Body of pancreas (tissue), 4 donors: ENCODE data around the gene BCL2L12. TPM values are rescaled to one million over a fixed set of nuclear protein-coding genes. Genes with fewer than 3 reads are reported as not detected.

Experiments
- ATAC-seq: fragments of 150-250 bp; one replicate; pipeline ENCODE4 v1.9.1; 2016
- DNase-seq, 4 donors: peaks; one replicate each; pipeline ENCODE4 v3.0.0-alpha.2; 2019
- H3K27ac ChIP-seq, 4 donors: fragments of 200-600 bp; sonication (generic); 1 replicate in 3 of 4; 2 replicates in 1 of 4; pipeline versions ENCODE4 v1.5.1 to v1.6.1; 2016 to 2019; ENCODE audit warnings: mild to moderate bottlenecking in 1 of 4, mixed read lengths in 1 of 4, moderate library complexity in 1 of 4
- H3K27me3 ChIP-seq, 2 donors: fragments of 200-600 bp; sonication (generic); one replicate each; pipeline ENCODE4 v1.6.0; 2016; ENCODE audit warnings: mild to moderate bottlenecking in 1 of 2
- H3K36me3 ChIP-seq, 2 donors: fragments of 200-600 bp; sonication (generic); replicated peaks in 1 of 2; 2 replicates each; pipeline ENCODE4 v1.5.1; 2016; ENCODE audit warnings: low read depth in 2 of 2; ENCODE audit not compliant: insufficient read depth in 1 of 2
- H3K4me1 ChIP-seq: fragments of 200-600 bp; sonication (generic); one replicate; pipeline ENCODE4 v1.6.0; 2016
- H3K4me3 ChIP-seq, 2 donors: fragments of 200-600 bp; sonication (generic); 1 replicate in 1 of 2; 2 replicates in 1 of 2; pipeline ENCODE4 v1.5.1; 2016 to 2019
- H3K9me3 ChIP-seq, 3 donors: fragments of 200-600 bp; sonication (generic); 1 replicate in 2 of 3; 2 replicates in 1 of 3; pipeline ENCODE4 v1.5.1; 2016
- CTCF ChIP-seq, 7 experiments: fragments of 450-650 bp in 4 of 7; fragments of 200-600 bp in 3 of 7; sonication (generic) in 3 of 7; IDR thresholded peaks; one replicate each; pipeline ENCODE4 v1.5.1; 2016 to 2019; ENCODE audit warnings: antibody characterized with exemption in 7 of 7
- POLR2A ChIP-seq, 3 donors: fragments of 450-650 bp; IDR thresholded peaks; one replicate each; pipeline ENCODE4 v1.6.1; 2016; ENCODE audit warnings: antibody characterized with exemption in 3 of 3, mild to moderate bottlenecking in 2 of 3
- WGBS, 2 donors: methylation state at CpG; one replicate each; pipeline ENCODE4 v1.1.5; 2017; 5-methylcytosine and 5-hydroxymethylcytosine counted together
- intact Hi-C: fragments of 100-400 bp; cut with DNase I; formaldehyde crosslinking; loops from one replicate; pipeline ENCODE4 v1.15.1; 2023
- total RNA-seq, 2 donors: library from RNA; depleted of rRNA; stranded (reverse); fragments of >200 nt; gene quantifications; one replicate each; pipeline ENCODE4 v1.1.0, GENCODE V29; 2016

Gene BCL2L12
- total RNA-seq, 2 donors from 2014 or later, result 3.6 to 5.6 TPM

GRCh38 chr19:49663224-49663623, 2.5 kb upstream of the BCL2L12 start:
- ATAC-seq (no peak), DNase-seq (no peak)
- H3K36me3 ChIP-seq, result peaks cover 7 to 11% of the 10 kb centered on the region in 2 donors
- H3K27ac ChIP-seq, result peak overlapping the region in 2 of 4 donors; percentile 94
- no peak for TF ChIP-seq POLR2A (IDR thresholded peaks at IDR 0.05)
- no peak for TF ChIP-seq CTCF (IDR thresholded peaks at IDR 0.05)
- WGBS, 2 donors, result 78 to 85% methylated on average over 11 to 12 of the region's 12 CpGs
- intact Hi-C loops, result no loop called here
- no peak overlapping the region for H3K4me3 ChIP-seq
- peaks cover 23% of the 10 kb centered on the region for H3K4me1 ChIP-seq
- no peaks in the 10 kb centered on the region for H3K9me3 ChIP-seq
- H3K27me3 ChIP-seq, result no peaks in the 10 kb centered on the region

- Histone ChIP-seq H3K27ac (peak overlapping the region; percentile 78 to 94 (median 92)), H3K4me3 (peak overlapping the region; percentile 9 to 72), H3K27me3 (no peaks in the 10 kb centered on the region), H3K4me1 (peaks cover 23% of the 10 kb centered on the region), H3K9me3 (no peaks in the 10 kb centered on the region), H3K36me3 (peaks cover 5 to 7% of the 10 kb centered on the region in 2 donors)
- DNase-seq (peak; percentile 90 to 92 (median 91)), ATAC-seq (peak; percentile 75)
- intact Hi-C loops, result no loop called here
- 0 to 1% methylated on average over 27 to 53 of the region's 53 CpGs for WGBS, 2 donors
- TF ChIP-seq POLR2A (IDR thresholded peaks at IDR 0.05), result peak; percentile 54 to 75 (median 72)
- TF ChIP-seq CTCF (IDR thresholded peaks at IDR 0.05), result peak in 6 of 7 experiments; percentile 10 to 53 (median 44)
These were observed 1.3 kb upstream of the BCL2L12 start for GRCh38 chr19:49664171-49665035.

- DNase-seq, result no peak
- intact Hi-C loops, result no loop called here
- H3K4me1 ChIP-seq, result peaks cover 23% of the 10 kb centered on the region
- TF ChIP-seq POLR2A (IDR thresholded peaks at IDR 0.05) (no peak), CTCF (IDR thresholded peaks at IDR 0.05) (no peak)
- WGBS, 2 donors, result 0% methylated on average over 7 of the region's 7 CpGs
- no peaks in the 10 kb centered on the region for H3K9me3 ChIP-seq
- no peak for ATAC-seq
- peak overlapping the region; percentile 78 to 94 (median 92) for H3K27ac ChIP-seq
- H3K36me3 ChIP-seq, result peaks cover 5 to 7% of the 10 kb centered on the region in 2 donors
- peak overlapping the region; percentile 9 to 72 for H3K4me3 ChIP-seq
- H3K27me3 ChIP-seq, result no peaks in the 10 kb centered on the region
These were observed 740 bp upstream of the BCL2L12 start for GRCh38 chr19:49665036-49665350.

GRCh38 chr19:49666120-49666444, 349 bp downstream of the BCL2L12 start:
- DNase-seq (no peak), ATAC-seq (peak; percentile 4)
- H3K36me3 ChIP-seq, result peaks cover 4 to 7% of the 10 kb centered on the region in 2 donors
- no peaks in the 10 kb centered on the region for H3K27me3 ChIP-seq
- no peaks in the 10 kb centered on the region for H3K9me3 ChIP-seq
- H3K27ac ChIP-seq, result peak overlapping the region; percentile 12 to 94 (median 86)
- peaks cover 23% of the 10 kb centered on the region for H3K4me1 ChIP-seq
- intact Hi-C loops, result no loop called here
- TF ChIP-seq CTCF (IDR thresholded peaks at IDR 0.05), result no peak
- no peak for TF ChIP-seq POLR2A (IDR thresholded peaks at IDR 0.05)
- peak overlapping the region; percentile 9 to 72 for H3K4me3 ChIP-seq
- WGBS, 2 donors, result 0 to 5% methylated on average over 3 to 9 of the region's 9 CpGs

- H3K36me3 ChIP-seq, result no peaks in the 10 kb centered on the region
- H3K4me3 ChIP-seq, result no peak overlapping the region
- no peaks in the 10 kb centered on the region for H3K27me3 ChIP-seq
- H3K27ac ChIP-seq, result no peak overlapping the region
- ATAC-seq (no peak), DNase-seq (no peak)
- 88% methylated on average over 2 of the region's 2 CpGs for WGBS, 2 donors
- H3K9me3 ChIP-seq, result no peaks in the 10 kb centered on the region
- TF ChIP-seq POLR2A (IDR thresholded peaks at IDR 0.05) (no peak), CTCF (IDR thresholded peaks at IDR 0.05) (no peak)
- H3K4me1 ChIP-seq, result peaks cover 32% of the 10 kb centered on the region
- intact Hi-C loops, result no loop called here
These were observed 1.7 kb downstream of the BCL2L12 start for GRCh38 chr19:49667473-49667872.
